Upper lobe of right lung (tissue), 1 donor: ENCODE measurements around the gene KRT8. TPM values are rescaled to one million over a fixed set of nuclear protein-coding genes. Genes with fewer than 3 reads are reported as not detected.
"Not testable (repeated sequence)": the region's sequence is repeated elsewhere in the genome, so short reads cannot be mapped to it uniquely, and the experiment has no call there.

ENCODE experiments used
- ATAC-seq: fragments of 200-7000 bp; cut with Tn5 transposase; one replicate; pipeline ENCODE4 v1.9.1; 2020; ENCODE audit warnings: mild to moderate bottlenecking, moderate library complexity
- DNase-seq: peaks from one replicate; pipeline ENCODE4 v3.0.0-alpha.2; 2020
- H3K27ac ChIP-seq: fragments of 200-600 bp; one replicate; pipeline ENCODE4 v1.8.0; 2022
- H3K27me3 ChIP-seq: fragments of 200-600 bp; one replicate; pipeline ENCODE4 v1.8.0; 2022; ENCODE audit warnings: mild to moderate bottlenecking
- H3K36me3 ChIP-seq: fragments of 200-600 bp; one replicate; pipeline ENCODE4 v1.8.0; 2022
- H3K4me1 ChIP-seq: fragments of 200-600 bp; one replicate; pipeline ENCODE4 v1.8.0; 2022
- H3K4me3 ChIP-seq: fragments of 200-600 bp; one replicate; pipeline ENCODE4 v1.8.0; 2022; ENCODE audit warnings: mild to moderate bottlenecking
- H3K9me3 ChIP-seq: fragments of 200-600 bp; one replicate; pipeline ENCODE4 v1.8.0; 2022
- CTCF ChIP-seq: fragments of 200-600 bp; IDR thresholded peaks from one replicate; pipeline ENCODE4 v1.8.0; 2022; ENCODE audit warnings: antibody characterized with exemption
- intact Hi-C: fragments of 100-400 bp; cut with DNase I; formaldehyde crosslinking; loops from one replicate; pipeline ENCODE4 v1.11.0; 2022
- total RNA-seq: library from RNA; stranded (reverse); fragmentation: NEBNext Ultra II Directional; extraction: Animal tissue kit (Norgen Biotek cat#: 25700); gene quantifications from one replicate; pipeline ENCODE4 v1.2.1, GENCODE V29; 2021
- donor health status: DM: no; HTN: yes; CAD: no; lungs with severe emphysema.

Gene KRT8
- total RNA-seq, 1 donor from 2014 or later, result 223 TPM

- intact Hi-C loops, result loop anchor here (10.0 kb wide), 1 partner anchor 142 kb away; no protein-coding TSS in a partner anchor
- TF ChIP-seq CTCF, result no peak
- no peaks in the 10 kb centered on the region for H3K4me1 ChIP-seq
- no peak for ATAC-seq
- H3K4me3 ChIP-seq, result no peak overlapping the region
- H3K27me3 ChIP-seq, result peaks cover 5% of the 10 kb centered on the region
- DNase-seq, result no peak
- no peaks in the 10 kb centered on the region for H3K9me3 ChIP-seq
- no peak overlapping the region for H3K27ac ChIP-seq
- no peaks in the 10 kb centered on the region for H3K36me3 ChIP-seq
These were observed 48.1 kb downstream of the KRT8 start for GRCh38 chr12:52856787-52857186.

GRCh38 chr12:52856077-52856476 lies 48.8 kb downstream of the KRT8 start:
- not testable (repeated sequence) for H3K4me1 ChIP-seq, H3K36me3 ChIP-seq, DNase-seq, H3K9me3 ChIP-seq, ATAC-seq, H3K4me3 ChIP-seq, H3K27ac ChIP-seq
- intact Hi-C loops, result loop anchor here (10.0 kb wide), 1 partner anchor 141 kb away; no protein-coding TSS in a partner anchor
- H3K27me3 ChIP-seq, result peaks cover 11% of the 10 kb centered on the region

GRCh38 chr12:52851787-52852186 lies 53.1 kb downstream of the KRT8 start:
- Histone ChIP-seq H3K27me3 (peaks cover 19% of the 10 kb centered on the region), H3K27ac (no peak overlapping the region), H3K4me1 (no peaks in the 10 kb centered on the region), H3K9me3 (no peaks in the 10 kb centered on the region), H3K36me3 (no peaks in the 10 kb centered on the region), H3K4me3 (no peak overlapping the region)
- TF ChIP-seq CTCF, result no peak
- ATAC-seq, result no peak
- DNase-seq, result no peak
- intact Hi-C loops, result loop anchor here (10.0 kb wide), 1 partner anchor 137 kb away; no protein-coding TSS in a partner anchor

- Histone ChIP-seq H3K4me3 (no peak overlapping the region), H3K9me3 (no peaks in the 10 kb centered on the region), H3K4me1 (no peaks in the 10 kb centered on the region), H3K36me3 (no peaks in the 10 kb centered on the region), H3K27ac (no peak overlapping the region), H3K27me3 (peaks cover 16% of the 10 kb centered on the region)
- no peak for TF ChIP-seq CTCF
- ATAC-seq (no peak), DNase-seq (no peak)
- intact Hi-C loops, result loop anchor here (10.0 kb wide), 1 partner anchor 136 kb away; no protein-coding TSS in a partner anchor
These were observed 54.2 kb downstream of the KRT8 start for GRCh38 chr12:52850681-52851080.

GRCh38 chr12:52849511-52849910 lies 55.4 kb downstream of the KRT8 start:
- no peak for DNase-seq
- Histone ChIP-seq H3K27me3 (peaks cover 16% of the 10 kb centered on the region), H3K36me3 (no peaks in the 10 kb centered on the region), H3K4me3 (no peak overlapping the region), H3K27ac (no peak overlapping the region), H3K9me3 (no peaks in the 10 kb centered on the region), H3K4me1 (no peaks in the 10 kb centered on the region)
- intact Hi-C loops, result no loop called here
- TF ChIP-seq CTCF, result no peak
- ATAC-seq, result no peak

- Histone ChIP-seq H3K27ac (no peak within 1 kb of the TSS), H3K36me3 (no peaks in the 10 kb centered on the region), H3K9me3 (no peaks in the 10 kb centered on the region), H3K4me1 (no peaks in the 10 kb centered on the region), H3K27me3 (peaks cover 16% of the 10 kb centered on the region), H3K4me3 (no peak within 1 kb of the TSS)
- intact Hi-C loops, result no loop called here
- TF ChIP-seq CTCF, result no peak
- DNase-seq (no peak), ATAC-seq (no peak)
These were observed 56.1 kb downstream of the KRT8 start, which contains the start of gene KRT78 for GRCh38 chr12:52848661-52849255. Gene KRT78, minus strand, starts transcription at chr12:52848994. Its CDS starts 64 bp downstream, at chr12:52848930.
